Keratinocyte (primary cell): ENCODE data around the gene GALNS. TPM values are rescaled to one million over a fixed set of nuclear protein-coding genes. Genes with fewer than 3 reads are reported as not detected.

Experiments
- DNase-seq: peaks from one replicate; pipeline ENCODE4 v3.0.0-alpha.2; 2011; ENCODE audit warnings: low read depth, missing footprints, low spot score
- FAIRE-seq: peaks from 2 replicates; lab custom pipeline; 2011; peaks lifted over from hg19 to GRCh38; lab: Jason Lieb, UNC
- H2AFZ ChIP-seq: 2 replicates; pipeline ENCODE4 v1.6.0; 2012; ENCODE audit warnings: low read length, control low read depth, inconsistent platforms; ENCODE audit not compliant: control insufficient read depth
- H3K27ac ChIP-seq: 2 replicates; pipeline ENCODE4 v1.5.1; 2011; ENCODE audit warnings: low read length; ENCODE audit not compliant: control insufficient read depth, insufficient read depth
- H3K27me3 ChIP-seq: 3 replicates; pipeline ENCODE4 v1.6.0; 2011; ENCODE audit warnings: low read length; ENCODE audit not compliant: control insufficient read depth, insufficient read depth; ENCODE audit errors: extremely low read depth
- H3K36me3 ChIP-seq, 2 experiments: 2 replicates in 1 of 2; 3 replicates in 1 of 2; pipeline ENCODE4 v1.5.1; 2011; ENCODE audit warnings: low read length in 2 of 2, mild to moderate bottlenecking in 1 of 2; ENCODE audit not compliant: control insufficient read depth in 2 of 2, insufficient read depth in 2 of 2; ENCODE audit errors: extremely low read depth in 1 of 2
- H3K4me1 ChIP-seq: 3 replicates; pipeline ENCODE4 v1.5.1; 2011; ENCODE audit warnings: low read length; ENCODE audit not compliant: control insufficient read depth, insufficient read depth; ENCODE audit errors: extremely low read depth
- H3K4me2 ChIP-seq: 3 replicates; pipeline ENCODE4 v1.6.0; 2011; ENCODE audit warnings: low read depth, low read length; ENCODE audit not compliant: control insufficient read depth, insufficient read depth; ENCODE audit errors: extremely low read depth
- H3K4me3 ChIP-seq, 3 experiments: fragments of 200-600 bp in 1 of 3; sonication (generic) in 1 of 3; 2 replicates in 2 of 3; 3 replicates in 1 of 3; pipeline ENCODE4 v1.5.1; 2011 to 2016; ENCODE audit warnings: low read length in 3 of 3, mild to moderate bottlenecking in 3 of 3, control low read depth in 2 of 3, inconsistent platforms in 1 of 3, low read depth in 1 of 3, mixed read lengths in 1 of 3, mixed run types in 1 of 3, moderate library complexity in 1 of 3; ENCODE audit not compliant: control insufficient read depth in 2 of 3, insufficient read depth in 2 of 3; ENCODE audit errors: extremely low read depth in 1 of 3
- H3K79me2 ChIP-seq: 2 replicates; pipeline ENCODE4 v1.6.0; 2012; ENCODE audit warnings: low read length; ENCODE audit not compliant: control insufficient read depth, insufficient read depth
- H3K9ac ChIP-seq: 3 replicates; pipeline ENCODE4 v1.6.0; 2011; ENCODE audit warnings: low read length; ENCODE audit not compliant: control insufficient read depth, insufficient read depth; ENCODE audit errors: extremely low read depth
- H3K9me1 ChIP-seq: 3 replicates; pipeline ENCODE4 v1.6.0; 2011; ENCODE audit warnings: low read length; ENCODE audit not compliant: control insufficient read depth, insufficient read depth; ENCODE audit errors: extremely low read depth
- H3K9me3 ChIP-seq: 2 replicates; pipeline ENCODE4 v1.5.1; 2012; ENCODE audit warnings: low read depth, low read length; ENCODE audit not compliant: control insufficient read depth
- H4K20me1 ChIP-seq: 3 replicates; pipeline ENCODE4 v1.6.0; 2011; ENCODE audit warnings: low read length; ENCODE audit not compliant: control insufficient read depth, insufficient read depth; ENCODE audit errors: extremely low read depth
- EZH2 ChIP-seq: IDR thresholded peaks from one replicate; pipeline ENCODE4 v1.6.1; 2012; ENCODE audit warnings: inconsistent platforms, mild to moderate bottlenecking, low read length, moderate library complexity
- dilution Hi-C: fragments of 300-500 bp; cut with MboI; formaldehyde crosslinking; loops from one replicate; pipeline ENCODE4 v1.7.0; 2020; ENCODE audit warnings: low sequenced_read_pairs; ENCODE audit not compliant: extremely low pct_ligation_motif_present
- polyA plus RNA-seq, 5 experiments: library from polyadenylated mRNA; depleted of rRNA in 3 of 5; stranded (reverse) in 3 of 5; stranded (forward) in 1 of 5; unstranded in 1 of 5; fragments of >200 nt; gene quantifications; 1 replicate in 1 of 5; 2 replicates in 3 of 5; 3 replicates in 1 of 5; pipeline versions ENCODE4 v1.2.1 to v1.2.3, GENCODE V29; 2011 to 2012; ENCODE audit warnings: missing spikeins in 2 of 5, low read depth in 1 of 5, low replicate concordance in 1 of 5
- TF ChIP-seq, protein P1 (sequence below), 3 experiments: IDR thresholded peaks in 1 of 3; conservative IDR thresholded peaks in 1 of 3; optimal IDR thresholded peaks in 1 of 3; 2 replicates in 2 of 3; 3 replicates in 1 of 3; pipeline versions ENCODE3 to v1.5.1; 2011; ENCODE audit warnings: low read length in 3 of 3, mild to moderate bottlenecking in 3 of 3, moderate library complexity in 2 of 3, control low read depth in 1 of 3, inconsistent platforms in 1 of 3; ENCODE audit not compliant: insufficient read depth in 2 of 3; ENCODE audit errors: extremely low read depth in 1 of 3

The GALNS gene
- polyA plus RNA-seq, 1 donor (not counting 4 experiments of a cell fraction or from before 2014, with no cell fraction given): 8.3 TPM

DNA sequence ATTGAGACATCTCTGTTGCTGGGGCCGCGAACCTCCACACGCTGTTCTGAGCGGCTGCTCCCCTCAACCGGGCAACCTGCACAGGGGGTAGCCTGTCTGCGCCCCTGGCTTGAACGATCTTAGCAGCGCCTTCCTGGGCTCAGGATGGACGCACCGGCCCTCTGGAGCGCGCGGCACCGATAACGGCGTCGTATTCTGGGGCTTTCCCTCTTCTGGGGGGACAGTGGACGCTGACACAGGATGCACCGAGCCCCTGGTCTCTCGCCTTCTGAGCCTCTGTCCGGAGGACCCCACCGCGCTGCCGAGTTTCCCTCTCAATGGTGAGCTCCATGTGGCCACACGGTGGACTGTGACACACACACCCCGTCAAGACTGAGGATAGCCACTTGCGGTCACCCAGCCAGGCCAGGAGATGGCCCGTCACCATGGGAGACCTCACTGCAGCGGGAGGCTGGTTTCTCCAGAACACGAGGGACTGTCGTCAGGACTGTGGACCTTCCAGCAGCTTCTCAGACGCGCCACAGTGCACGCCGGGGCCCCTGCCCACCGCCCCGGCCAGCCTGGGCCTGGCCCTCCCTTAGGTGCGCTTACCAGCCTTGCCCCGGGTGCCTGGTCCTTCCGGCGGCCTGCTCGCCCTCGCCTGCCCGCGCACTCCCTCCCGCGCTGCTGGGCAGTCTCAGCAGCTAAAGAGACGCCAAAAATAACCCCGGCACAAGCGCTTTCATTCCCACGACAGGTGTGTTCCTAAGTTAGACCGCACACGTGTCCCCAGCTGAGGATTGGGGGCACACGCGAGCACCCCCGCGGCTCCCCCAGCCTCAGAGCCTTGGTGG is 39.7 kb upstream of the GALNS start:
- Histone ChIP-seq H3K9me1 (no peaks in the 10 kb centered on the region), H3K9ac (no peak overlapping the region), H3K27ac (no peak overlapping the region), H3K27me3 (peaks cover 39% of the 10 kb centered on the region), H4K20me1 (no peaks in the 10 kb centered on the region), H3K4me1 (no peaks in the 10 kb centered on the region), H3K4me2 (no peak overlapping the region), H3K36me3 (no peaks in the 10 kb centered on the region), H2AFZ (no peak overlapping the region), H3K4me3 (no peak overlapping the region), H3K9me3 (no peaks in the 10 kb centered on the region), H3K79me2 (no peaks in the 10 kb centered on the region)
- no peak for FAIRE-seq
- no peak for DNase-seq
- dilution Hi-C loops: no loop called here
- TF ChIP-seq, protein P1, sequence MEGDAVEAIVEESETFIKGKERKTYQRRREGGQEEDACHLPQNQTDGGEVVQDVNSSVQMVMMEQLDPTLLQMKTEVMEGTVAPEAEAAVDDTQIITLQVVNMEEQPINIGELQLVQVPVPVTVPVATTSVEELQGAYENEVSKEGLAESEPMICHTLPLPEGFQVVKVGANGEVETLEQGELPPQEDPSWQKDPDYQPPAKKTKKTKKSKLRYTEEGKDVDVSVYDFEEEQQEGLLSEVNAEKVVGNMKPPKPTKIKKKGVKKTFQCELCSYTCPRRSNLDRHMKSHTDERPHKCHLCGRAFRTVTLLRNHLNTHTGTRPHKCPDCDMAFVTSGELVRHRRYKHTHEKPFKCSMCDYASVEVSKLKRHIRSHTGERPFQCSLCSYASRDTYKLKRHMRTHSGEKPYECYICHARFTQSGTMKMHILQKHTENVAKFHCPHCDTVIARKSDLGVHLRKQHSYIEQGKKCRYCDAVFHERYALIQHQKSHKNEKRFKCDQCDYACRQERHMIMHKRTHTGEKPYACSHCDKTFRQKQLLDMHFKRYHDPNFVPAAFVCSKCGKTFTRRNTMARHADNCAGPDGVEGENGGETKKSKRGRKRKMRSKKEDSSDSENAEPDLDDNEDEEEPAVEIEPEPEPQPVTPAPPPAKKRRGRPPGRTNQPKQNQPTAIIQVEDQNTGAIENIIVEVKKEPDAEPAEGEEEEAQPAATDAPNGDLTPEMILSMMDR (optimal IDR thresholded peaks at IDR 0.05 in 1 of 3, IDR thresholded peaks at IDR 0.05 in 1 of 3, conservative IDR thresholded peaks at IDR 0.05 in 1 of 3; ENCODE audit: extremely low read depth in 1 of 3, insufficient read depth in 2 of 3, low read length in 3 of 3): no peak
- TF ChIP-seq EZH2: no peak

DNA sequence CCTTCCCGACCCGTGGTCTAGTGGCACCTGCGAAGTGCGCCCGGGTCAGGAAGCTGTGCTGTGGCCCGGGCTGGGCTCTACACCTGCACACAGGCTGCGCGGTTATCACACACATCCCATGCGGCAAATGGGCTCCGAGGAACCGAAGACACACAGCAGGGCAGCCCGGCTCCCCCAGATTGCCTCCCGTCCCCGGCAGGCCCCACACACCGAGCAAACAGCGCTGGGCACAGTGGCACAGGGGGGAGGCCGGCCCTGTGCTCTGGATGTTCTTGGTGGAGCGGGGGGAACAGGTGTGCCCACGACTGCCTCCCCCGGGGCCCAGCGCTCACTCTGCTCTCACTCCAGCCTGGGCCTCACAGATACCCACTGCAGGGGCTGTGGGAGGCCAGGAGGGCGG is 38.6 kb upstream of the GALNS start:
- Histone ChIP-seq H4K20me1 (no peaks in the 10 kb centered on the region), H3K36me3 (no peaks in the 10 kb centered on the region), H3K9ac (no peak overlapping the region), H3K27me3 (peaks cover 34% of the 10 kb centered on the region), H3K9me1 (no peaks in the 10 kb centered on the region), H3K4me3 (no peak overlapping the region), H3K4me2 (no peak overlapping the region), H3K79me2 (no peaks in the 10 kb centered on the region), H3K9me3 (no peaks in the 10 kb centered on the region), H2AFZ (no peak overlapping the region), H3K4me1 (no peaks in the 10 kb centered on the region), H3K27ac (no peak overlapping the region)
- TF ChIP-seq EZH2: no peak
- TF ChIP-seq, protein P1 (optimal IDR thresholded peaks at IDR 0.05 in 1 of 3, IDR thresholded peaks at IDR 0.05 in 1 of 3, conservative IDR thresholded peaks at IDR 0.05 in 1 of 3; ENCODE audit: extremely low read depth in 1 of 3, insufficient read depth in 2 of 3, low read length in 3 of 3): no peak
- dilution Hi-C loops: no loop called here
- DNase-seq: no peak
- FAIRE-seq: no peak
